ENCODE results near the gene DISP2. TPM values are rescaled to one million over a fixed set of nuclear protein-coding genes. Genes with fewer than 3 reads are reported as not detected.
A peak's percentile ranks its signal among the peaks of the same experiment; 100 is the strongest.

DISP2 gene
- total RNA-seq, 1 donor from 2014 or later: 3.9 TPM

GRCh38 chr15:40338041-40338657 is 19.9 kb upstream of the DISP2 start:
- peak; percentile 89 for DNase-seq (ENCODE audit: missing footprints)
- intact Hi-C loops (cut with DNase I): loop anchor here (2.0 to 10.0 kb wide), 2 partner anchors 29 to 233 kb away; partner anchors contain the start of gene BMF
- ATAC-seq: no peak

- ATAC-seq (peak; percentile 29), DNase-seq (ENCODE audit: missing footprints) (no peak)
- intact Hi-C loops (cut with DNase I): loop anchor here (2.0 to 10.0 kb wide), 2 partner anchors 28 to 234 kb away; partner anchors contain the start of gene BMF
Observed at GRCh38 chr15:40338921-40339620, 18.9 kb upstream of the DISP2 start.

DNA sequence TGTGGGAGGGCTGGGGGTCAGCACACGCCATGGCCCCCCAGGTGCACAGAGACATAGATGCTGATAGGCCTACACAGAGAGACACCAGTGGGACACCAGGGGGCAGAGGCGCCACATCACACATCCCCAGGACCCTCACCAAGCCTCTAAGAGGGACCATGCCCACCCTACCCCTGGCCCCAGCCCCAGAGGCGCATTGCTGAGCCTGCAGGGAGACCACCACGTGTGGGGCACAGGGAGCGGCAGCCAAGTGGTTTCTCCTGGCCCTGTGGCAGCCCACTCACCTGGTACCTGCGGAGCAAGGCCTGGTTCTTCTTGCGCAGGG is 18.4 kb upstream of the DISP2 start:
- ATAC-seq (peak; percentile 9), DNase-seq (ENCODE audit: missing footprints) (no peak)
- intact Hi-C loops (cut with DNase I): loop anchor here (2.0 to 10.0 kb wide), 2 partner anchors 27 to 235 kb away; partner anchors contain the start of gene BMF

- peak; percentile 71 for ATAC-seq
- intact Hi-C loops (cut with DNase I): loop anchor here (1.0 to 2.0 kb wide), 2 partner anchors 17 to 81 kb away; partner anchors contain the start of gene INAFM2
- DNase-seq (ENCODE audit: missing footprints): peak; percentile 91
Observed at GRCh38 chr15:40340038-40340739, 17.8 kb upstream of the DISP2 start.

DNA sequence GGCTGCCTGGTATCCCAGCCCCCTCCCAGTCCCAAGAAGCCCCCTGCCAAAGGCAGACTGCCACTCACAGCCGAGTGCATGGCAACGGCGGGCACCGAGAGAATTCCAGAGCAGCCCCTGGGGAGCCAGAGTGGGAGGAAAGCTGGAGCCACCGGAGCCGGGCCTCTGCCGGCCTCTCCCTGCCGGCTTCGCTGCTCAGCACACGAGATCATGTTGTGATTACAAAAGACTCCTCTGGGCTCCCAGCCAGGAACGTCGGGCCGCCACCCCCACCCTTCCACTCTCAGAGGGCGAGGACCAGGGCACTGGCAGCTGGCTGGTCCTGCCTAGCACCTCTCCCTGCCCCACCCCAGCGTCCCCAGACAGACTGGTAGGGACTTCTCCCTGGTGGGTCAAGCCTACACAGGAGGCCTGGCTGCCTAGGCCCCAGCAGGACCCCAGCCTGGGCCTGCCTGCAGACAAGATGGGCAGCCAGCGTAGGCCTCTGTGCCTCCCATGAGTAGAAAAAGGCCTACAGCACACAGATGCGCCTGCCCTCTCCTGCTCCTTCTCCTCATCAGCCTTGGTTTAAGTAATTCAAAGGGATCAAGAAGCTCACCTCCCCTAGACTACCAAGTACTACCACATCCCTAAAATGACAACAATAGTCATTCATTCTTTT is 17.1 kb upstream of the DISP2 start, which contains the start of gene CCDC9B:
Gene CCDC9B (minus strand): TSS at position 200 of the 661 bp plus-strand sequence. CDS start 120 bp downstream, at position 80.
- DNase-seq (ENCODE audit: missing footprints): peak; percentile 89
- peak; percentile 76 for ATAC-seq
- intact Hi-C loops (cut with DNase I): loop anchor here (1.0 to 2.0 kb wide), 2 partner anchors 18 to 80 kb away; partner anchors contain the start of gene INAFM2

DNA sequence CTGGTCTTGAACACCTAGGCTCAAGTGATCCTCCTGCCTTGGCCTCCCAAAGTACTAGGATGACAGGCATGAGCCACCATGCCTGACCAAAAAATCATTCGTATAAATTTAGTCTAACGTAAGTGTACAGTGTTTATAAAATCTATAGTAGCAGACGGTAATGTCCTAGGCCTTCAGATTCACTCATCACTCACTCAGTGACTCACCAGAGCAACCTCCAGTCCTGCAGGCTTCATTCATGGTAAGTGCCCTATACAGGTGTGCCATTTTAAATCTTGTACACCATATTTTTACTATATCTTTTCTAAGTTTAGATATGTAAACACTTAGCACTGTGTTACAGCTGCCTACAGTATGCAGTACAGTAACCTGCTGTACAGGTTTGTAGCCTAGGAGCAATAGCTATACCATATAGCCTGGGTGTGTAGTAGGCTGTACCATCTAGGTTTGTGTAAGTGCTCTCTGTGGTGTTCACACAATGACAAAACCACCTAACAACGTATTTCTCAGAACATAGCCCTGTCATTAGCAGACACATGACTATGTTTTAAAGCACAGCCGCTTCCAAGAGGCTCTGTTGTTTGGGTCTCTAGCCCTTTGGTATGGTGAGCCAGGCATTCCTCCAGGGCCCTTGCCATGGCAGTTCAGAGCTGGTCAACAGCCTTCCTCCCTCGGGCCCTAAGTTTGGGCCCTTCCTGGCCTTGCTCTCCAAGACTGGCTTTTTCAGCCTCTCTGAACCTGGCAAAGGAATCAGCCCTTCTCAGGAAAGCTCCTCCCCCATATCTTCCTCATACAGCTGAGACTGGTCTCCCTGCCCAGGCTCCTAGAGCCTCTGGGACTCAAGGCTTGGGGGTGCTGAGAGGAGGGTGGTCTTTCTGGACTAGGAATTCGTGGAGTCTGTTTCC is 15.4 kb upstream of the DISP2 start:
- DNase-seq (ENCODE audit: missing footprints) (no peak), ATAC-seq (no peak)
- intact Hi-C loops (cut with DNase I): no loop called here

DNA sequence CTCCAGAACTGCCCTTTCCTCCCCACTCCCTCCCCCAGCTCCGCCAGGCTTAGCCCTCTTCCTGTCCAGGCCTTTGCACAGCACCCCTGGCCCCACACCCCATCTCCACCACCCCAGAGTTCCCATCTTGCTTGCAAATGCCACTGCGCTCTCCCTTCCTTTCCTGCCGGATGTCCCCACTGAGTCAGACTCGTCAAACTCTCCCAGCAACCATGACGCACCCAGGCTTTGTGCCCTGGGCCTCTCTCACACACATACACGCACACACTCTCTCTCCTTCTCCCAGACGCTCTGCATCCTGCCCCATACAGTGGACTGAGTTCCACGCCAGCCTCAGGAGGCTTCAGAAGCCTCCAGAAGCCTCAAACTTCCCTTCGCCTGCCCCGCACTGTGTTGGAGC is 14.5 kb upstream of the DISP2 start:
- intact Hi-C loops (cut with DNase I): no loop called here
- ATAC-seq: no peak
- DNase-seq (ENCODE audit: missing footprints): no peak

DNA sequence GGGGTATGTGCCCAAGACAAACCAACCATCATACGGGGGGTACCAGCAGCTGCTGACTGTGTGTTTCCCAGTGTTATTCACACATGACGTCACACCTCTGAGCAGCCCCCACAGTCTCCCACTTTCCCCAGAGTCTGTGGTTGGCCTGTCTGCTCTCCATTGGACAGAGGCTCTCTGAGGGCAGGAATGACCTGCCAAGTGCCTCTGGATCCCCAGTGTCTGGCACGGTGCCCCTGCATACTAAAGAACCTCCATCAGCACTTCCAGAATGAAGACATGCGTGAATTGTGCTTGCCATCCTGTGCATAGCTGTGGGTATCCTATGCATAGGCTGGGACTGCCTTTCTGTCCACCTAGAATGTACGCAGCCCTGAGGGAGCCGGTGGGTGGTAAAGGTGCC is 13.8 kb upstream of the DISP2 start:
- intact Hi-C loops (cut with DNase I): no loop called here
- no peak for ATAC-seq
- DNase-seq (ENCODE audit: missing footprints): no peak

GRCh38 chr15:40344631-40345120 is 13.3 kb upstream of the DISP2 start:
- no peak for DNase-seq (ENCODE audit: missing footprints)
- ATAC-seq: no peak
- intact Hi-C loops (cut with DNase I): no loop called here

DNA sequence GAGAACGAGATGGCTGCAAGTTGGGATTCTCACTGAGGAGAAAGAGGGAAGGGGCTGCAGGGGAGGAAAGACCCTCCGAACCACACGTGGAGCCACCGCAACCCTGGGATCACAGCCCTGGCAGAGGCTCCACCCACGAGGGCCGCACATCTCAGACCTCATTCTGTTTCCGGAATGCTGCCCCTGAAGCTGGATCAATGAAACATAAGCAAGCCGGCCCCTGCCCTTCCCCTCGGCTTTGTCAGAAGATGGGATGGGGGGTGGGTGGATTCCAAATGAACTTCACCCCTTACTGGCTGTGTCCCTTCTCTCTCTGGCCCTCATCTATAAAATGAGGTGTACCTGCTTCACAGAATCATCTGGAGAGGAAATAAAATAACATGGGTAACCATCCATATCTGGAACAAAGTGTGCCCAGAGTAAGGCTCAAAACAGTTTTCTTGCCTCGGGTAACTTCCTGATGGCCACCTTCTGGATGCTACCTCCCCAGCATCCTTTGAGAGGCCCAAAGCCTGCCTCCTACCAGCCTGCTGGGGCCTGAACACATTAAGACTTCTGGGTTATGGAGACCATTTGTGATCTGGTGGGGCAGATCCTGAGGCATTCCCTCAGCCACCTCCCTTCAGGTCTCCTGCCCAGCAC is 12.7 kb upstream of the DISP2 start:
- intact Hi-C loops (cut with DNase I): no loop called here
- DNase-seq (ENCODE audit: missing footprints): no peak
- no peak for ATAC-seq

DNA sequence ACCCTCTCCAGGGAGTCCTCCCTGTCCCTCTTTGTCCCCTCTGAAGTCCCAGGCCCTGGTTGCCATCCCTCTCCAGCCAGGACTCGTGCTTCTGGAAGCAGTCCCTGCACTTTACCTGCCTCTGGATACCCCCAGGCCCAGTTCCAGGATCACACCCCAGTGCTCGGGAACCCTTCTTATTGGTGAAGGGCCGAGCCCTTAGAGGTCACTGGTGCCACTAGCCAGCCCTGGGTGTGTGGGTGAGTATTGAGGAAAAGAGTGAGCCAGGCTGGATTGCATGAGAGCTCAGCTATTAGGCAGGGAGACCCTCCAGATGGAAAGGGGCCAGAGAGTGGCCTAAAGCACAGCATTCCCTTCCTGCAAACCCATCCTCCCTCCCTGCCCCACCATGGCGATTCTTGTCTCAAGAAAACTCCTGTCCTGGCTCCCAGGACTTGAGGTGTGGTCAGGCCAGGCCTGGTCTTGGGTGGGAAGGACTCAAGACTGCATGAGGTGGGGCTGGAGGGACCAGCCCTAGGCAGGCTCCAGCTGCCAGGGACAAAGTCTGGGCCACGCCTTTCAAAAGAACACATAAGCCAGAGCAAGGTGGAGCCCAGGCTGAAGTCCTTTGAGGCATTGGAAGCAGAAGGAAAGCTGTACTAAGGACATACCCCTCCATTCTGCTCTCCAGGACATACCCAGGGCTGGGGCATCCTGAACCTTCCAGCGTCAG is 12.0 kb upstream of the DISP2 start:
- DNase-seq (ENCODE audit: missing footprints) (no peak), ATAC-seq (no peak)
- intact Hi-C loops (cut with DNase I): no loop called here

- intact Hi-C loops (cut with DNase I): no loop called here
- DNase-seq (ENCODE audit: missing footprints) (no peak), ATAC-seq (no peak)
Observed at GRCh38 chr15:40346579-40347558, 11.2 kb upstream of the DISP2 start.

GRCh38 chr15:40347559-40348473 is 10.2 kb upstream of the DISP2 start:
- intact Hi-C loops (cut with DNase I): no loop called here
- DNase-seq (ENCODE audit: missing footprints) (no peak), ATAC-seq (no peak)

GRCh38 chr15:40348474-40348870 is 9.5 kb upstream of the DISP2 start:
- ATAC-seq: no peak
- no peak for DNase-seq (ENCODE audit: missing footprints)
- intact Hi-C loops (cut with DNase I): no loop called here

- ATAC-seq: no peak
- intact Hi-C loops (cut with DNase I): no loop called here
- no peak for DNase-seq (ENCODE audit: missing footprints)
Observed at GRCh38 chr15:40349163-40349562, 8.9 kb upstream of the DISP2 start.

Measured in Right ventricle myocardium inferior (tissue), 1 donor.